AG09319 (cell line): ENCODE data around the gene KRTAP4-3.
"Not testable (repeated sequence)": the region's sequence is repeated elsewhere in the genome, so short reads cannot be mapped to it uniquely, and the experiment has no call there.

Experiments
- DNase-seq: peaks from one replicate; pipeline ENCODE4 v3.0.0-alpha.2; 2010; ENCODE audit warnings: low read depth; ENCODE audit errors: extremely low read depth
- CTCF ChIP-seq: IDR thresholded peaks from 2 replicates; pipeline ENCODE4 v1.5.1; 2011; ENCODE audit warnings: low read depth, mild to moderate bottlenecking, inconsistent platforms, low read length, moderate library complexity

The KRTAP4-3 gene

DNA sequence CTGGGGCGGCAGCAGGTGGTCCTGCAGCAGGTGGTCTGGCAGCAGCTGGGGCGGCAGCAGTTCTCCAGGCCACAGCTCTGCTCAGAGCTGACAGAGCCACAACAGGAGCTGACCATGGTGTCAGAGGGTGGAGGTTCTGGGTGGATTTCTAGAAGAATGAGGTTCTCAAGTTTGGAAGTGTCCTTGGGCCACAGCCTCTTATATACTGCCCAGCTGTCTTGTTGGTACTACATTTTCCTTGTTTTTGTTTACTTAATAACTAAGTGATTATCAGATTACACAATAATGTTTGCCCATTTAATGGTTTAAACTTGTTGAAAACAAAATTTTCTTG, 18.4 kb downstream of the KRTAP4-3 start, which contains the start of gene KRTAP4-5:
KRTAP4-5 (minus strand) TSS at position 174 of the 334 bp plus-strand sequence; CDS start at position 116, 58 bp downstream.
- no peak for TF ChIP-seq CTCF

DNA sequence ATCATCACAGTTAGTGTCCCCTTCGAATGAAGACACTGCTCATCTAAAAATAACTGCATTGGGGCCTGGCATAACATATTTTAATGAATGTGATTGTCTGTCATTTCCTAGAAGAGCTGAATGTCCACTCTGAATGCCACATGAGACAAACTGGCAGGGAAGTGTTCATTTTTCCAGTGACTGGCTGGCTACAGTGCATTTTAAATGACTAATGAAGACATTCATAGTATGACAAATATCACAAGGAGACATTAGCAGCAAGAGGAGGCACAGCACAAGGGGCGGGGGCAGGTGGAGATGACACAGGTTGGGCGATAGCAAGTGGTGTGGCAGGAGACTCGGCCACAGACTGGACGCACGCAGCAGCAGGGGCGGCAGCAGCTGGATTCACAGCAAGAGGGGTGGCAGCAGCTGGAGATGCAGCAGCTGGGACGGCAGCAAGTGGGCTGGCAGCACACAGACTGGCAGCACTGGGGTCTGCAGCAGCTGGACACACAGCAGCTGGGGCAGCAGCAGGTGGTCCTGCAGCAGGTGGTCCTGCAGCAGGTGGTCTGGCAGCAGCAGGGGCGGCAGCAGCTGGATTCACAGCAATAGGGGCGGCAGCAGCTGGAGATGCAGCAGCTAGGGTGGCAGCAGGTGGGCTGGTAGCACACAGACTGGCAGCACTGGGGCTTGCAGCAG, 18.9 kb downstream of the KRTAP4-3 start:
- DNase-seq = not testable (repeated sequence)

More for the DNA sequence above, 18.4 kb downstream of the KRTAP4-3 start, which contains the start of gene KRTAP4-5:
- no peak for DNase-seq

- DNase-seq = no peak
Observed at GRCh38 chr17:41147531-41148204, 20.4 kb downstream of the KRTAP4-3 start.

DNA sequence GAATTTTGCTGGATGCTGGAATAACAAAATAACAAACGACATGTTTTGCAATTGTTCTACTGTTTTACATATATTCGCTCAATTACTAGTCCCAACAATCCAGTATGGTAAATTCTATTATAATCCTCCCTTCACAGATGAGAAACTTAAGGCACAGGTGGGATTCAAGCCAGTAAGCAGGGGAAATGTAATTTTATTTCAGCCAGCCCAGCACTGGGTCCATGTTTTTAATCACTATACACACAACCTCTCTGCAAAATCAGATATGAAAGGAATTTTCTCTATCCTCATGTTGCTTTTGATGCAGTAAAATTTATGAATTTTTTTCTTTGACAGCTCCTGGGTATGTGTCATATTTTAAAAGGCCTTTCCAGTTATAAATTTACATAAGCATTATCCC, 22.8 kb downstream of the KRTAP4-3 start:
- TF ChIP-seq CTCF = no peak
- DNase-seq = no peak

More at GRCh38 chr17:41147531-41148204, 20.4 kb downstream of the KRTAP4-3 start:
- no peak for TF ChIP-seq CTCF

DNA sequence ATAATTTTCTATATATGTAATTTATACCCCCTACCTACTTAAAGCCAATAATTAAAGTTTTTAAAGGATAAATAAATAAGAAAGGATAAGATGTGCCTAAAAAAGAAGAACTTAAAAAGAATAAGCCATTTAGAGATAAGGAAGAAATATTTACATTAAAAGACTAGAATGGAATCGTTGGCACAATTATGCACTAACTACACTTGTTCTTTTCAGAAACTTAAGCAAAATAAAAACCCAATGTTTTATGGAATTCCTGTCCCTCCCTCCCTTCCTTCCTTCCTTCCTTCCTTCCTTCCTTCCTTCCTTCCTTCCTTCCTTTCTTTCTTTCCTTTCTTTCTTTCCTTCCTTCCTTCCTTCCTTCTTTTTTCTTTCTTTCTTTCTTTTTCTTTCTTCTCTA, 23.2 kb downstream of the KRTAP4-3 start:
- DNase-seq = no peak
- no peak for TF ChIP-seq CTCF

DNA sequence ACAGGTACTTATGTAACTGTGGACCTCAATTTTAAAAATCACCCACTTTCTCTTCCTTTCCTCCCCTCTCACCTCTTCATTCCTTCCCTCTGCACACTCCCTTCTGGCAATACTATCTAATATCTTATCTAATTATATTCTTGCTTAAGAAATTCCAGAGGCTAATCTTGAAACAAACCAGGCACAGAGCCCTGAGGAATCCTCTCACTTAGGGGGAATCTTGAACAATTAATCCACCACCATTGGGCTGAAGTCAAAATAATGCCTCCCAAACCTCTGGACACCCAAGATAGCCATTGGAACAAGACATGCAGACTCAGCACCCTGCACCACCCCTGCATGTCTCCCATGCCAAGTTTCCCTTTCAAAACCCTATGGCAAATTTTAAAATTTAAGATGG, 26.7 kb downstream of the KRTAP4-3 start:
- DNase-seq = no peak
- TF ChIP-seq CTCF = no peak

GRCh38 chr17:41140360-41141131, 27.5 kb downstream of the KRTAP4-3 start, which contains the start of gene KRTAP4-6:
Gene KRTAP4-6, minus strand, starts transcription at chr17:41140544. Its CDS starts 57 bp downstream, at chr17:41140487.
- no peak for TF ChIP-seq CTCF
- peak; percentile 16 for DNase-seq

DNA sequence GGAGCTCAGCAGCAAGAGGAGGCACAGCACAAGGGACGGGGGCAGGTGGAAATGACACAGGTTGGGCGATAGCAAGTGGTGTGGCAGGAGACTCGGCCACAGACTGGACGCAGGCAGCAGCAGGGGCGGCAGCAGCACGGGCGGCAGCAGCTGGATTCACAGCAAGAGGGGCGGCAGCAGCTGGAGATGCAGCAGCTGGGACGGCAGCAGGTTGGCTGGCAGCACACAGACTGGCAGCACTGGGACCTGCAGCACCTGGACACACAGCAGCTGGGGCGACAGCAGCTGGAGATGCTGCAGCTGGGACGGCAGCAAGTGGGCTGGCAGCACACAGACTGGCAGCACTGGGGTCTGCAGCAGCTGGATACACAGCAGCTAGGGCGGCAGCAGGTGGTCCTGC, 28.2 kb downstream of the KRTAP4-3 start:
- DNase-seq = not testable (repeated sequence)
